ENCODE results near the gene SLC22A12. TPM values are rescaled to one million over a fixed set of nuclear protein-coding genes. Genes with fewer than 3 reads are reported as not detected.

Gene SLC22A12
- total and polyA plus RNA-seq, 8 donors, result not detected

GRCh38 chr11:64577202-64577601, 13.8 kb upstream of the SLC22A12 start:
- no peak overlapping the region for H3K4me3 ChIP-seq
- no peaks in the 10 kb centered on the region for H3K4me1 ChIP-seq
- DNase-seq (no peak), FAIRE-seq (no peak), ATAC-seq (no peak)
- intact Hi-C loops (cut with DNase I), result no loop called here
- H3K9me3 ChIP-seq, result no peaks in the 10 kb centered on the region
- H3K27ac ChIP-seq, result no peak overlapping the region
- no peaks in the 10 kb centered on the region for H3K27me3 ChIP-seq
- TF ChIP-seq CTCF (IDR thresholded peaks at IDR 0.05), result no peak
- WGBS, 2 donors, result 76 to 86% methylated on average over 6 of the region's 6 CpGs
- H3K36me3 ChIP-seq, result no peaks in the 10 kb centered on the region

GRCh38 chr11:64580412-64580811, 10.6 kb upstream of the SLC22A12 start:
- intact Hi-C loops (cut with DNase I), result no loop called here
- H3K9me3 ChIP-seq, result no peaks in the 10 kb centered on the region
- no peaks in the 10 kb centered on the region for H3K4me1 ChIP-seq
- no peaks in the 10 kb centered on the region for H3K27me3 ChIP-seq
- no peaks in the 10 kb centered on the region for H3K36me3 ChIP-seq
- FAIRE-seq (no peak), ATAC-seq (peak in 2 of 4 donors; percentile 17 to 25), DNase-seq (peak in 1 of 6 donors; percentile 35)
- no peak overlapping the region for H3K4me3 ChIP-seq
- H3K27ac ChIP-seq, result no peak overlapping the region
- WGBS, 2 donors, result 38 to 40% methylated on average over 7 of the region's 7 CpGs
- TF ChIP-seq CTCF (IDR thresholded peaks at IDR 0.05), result no peak

- intact Hi-C loops (cut with DNase I), result no loop called here
- Histone ChIP-seq H3K4me1 (no peaks in the 10 kb centered on the region), H3K36me3 (no peaks in the 10 kb centered on the region), H3K9me3 (no peaks in the 10 kb centered on the region), H3K4me3 (no peak overlapping the region), H3K27me3 (no peaks in the 10 kb centered on the region), H3K27ac (no peak overlapping the region)
- no peak for TF ChIP-seq CTCF (IDR thresholded peaks at IDR 0.05)
- ATAC-seq (peak in 1 of 4 donors; percentile 8), FAIRE-seq (no peak), DNase-seq (peak in 1 of 6 donors; percentile 48)
- 77 to 78% methylated on average over 15 to 17 of the region's 17 CpGs for WGBS, 2 donors
Observed at GRCh38 chr11:64581057-64581523, 9.9 kb upstream of the SLC22A12 start.

GRCh38 chr11:64582885-64583284, 8.1 kb upstream of the SLC22A12 start:
- no peaks in the 10 kb centered on the region for H3K9me3 ChIP-seq
- H3K4me3 ChIP-seq, result no peak overlapping the region
- H3K4me1 ChIP-seq, result no peaks in the 10 kb centered on the region
- no peak overlapping the region for H3K27ac ChIP-seq
- 83 to 89% methylated on average over 15 of the region's 15 CpGs for whole genome bisulfite sequencing, 2 donors
- intact Hi-C loops (cut with DNase I), result no loop called here
- H3K36me3 ChIP-seq, result no peaks in the 10 kb centered on the region
- peak in 1 of 6 donors; percentile 39 for DNase-seq
- TF ChIP-seq CTCF (IDR thresholded peaks at IDR 0.05), result no peak
- H3K27me3 ChIP-seq, result no peaks in the 10 kb centered on the region
- no peak for ATAC-seq
- FAIRE-seq, result no peak

- intact Hi-C loops (cut with DNase I), result no loop called here
- H3K27me3 ChIP-seq, result no peaks in the 10 kb centered on the region
- no peak overlapping the region for H3K27ac ChIP-seq
- no peaks in the 10 kb centered on the region for H3K36me3 ChIP-seq
- ATAC-seq, result no peak
- no peak overlapping the region for H3K4me3 ChIP-seq
- H3K9me3 ChIP-seq, result no peaks in the 10 kb centered on the region
- 73 to 76% methylated on average over 27 to 28 of the region's 28 CpGs for WGBS, 2 donors
- no peaks in the 10 kb centered on the region for H3K4me1 ChIP-seq
- peak in 1 of 6 donors; percentile 33 for DNase-seq
- FAIRE-seq, result no peak
- TF ChIP-seq CTCF (IDR thresholded peaks at IDR 0.05), result no peak
Observed at GRCh38 chr11:64583296-64584262, 7.4 kb upstream of the SLC22A12 start.

Measured in pancreas (tissue), 10 donors.